Activated naive CD4-positive, alpha-beta T cell treated with anti-CD3 and anti-CD28 coated beads, Interleukin-2, amount 50 U/mL, for 16 hours (primary cell): Measurements from ENCODE around the gene ACSF3.

ENCODE experiments used
- DNase-seq: peaks from one replicate; pipeline ENCODE4 v3.0.0-alpha.2; 2020

Gene ACSF3

DNA sequence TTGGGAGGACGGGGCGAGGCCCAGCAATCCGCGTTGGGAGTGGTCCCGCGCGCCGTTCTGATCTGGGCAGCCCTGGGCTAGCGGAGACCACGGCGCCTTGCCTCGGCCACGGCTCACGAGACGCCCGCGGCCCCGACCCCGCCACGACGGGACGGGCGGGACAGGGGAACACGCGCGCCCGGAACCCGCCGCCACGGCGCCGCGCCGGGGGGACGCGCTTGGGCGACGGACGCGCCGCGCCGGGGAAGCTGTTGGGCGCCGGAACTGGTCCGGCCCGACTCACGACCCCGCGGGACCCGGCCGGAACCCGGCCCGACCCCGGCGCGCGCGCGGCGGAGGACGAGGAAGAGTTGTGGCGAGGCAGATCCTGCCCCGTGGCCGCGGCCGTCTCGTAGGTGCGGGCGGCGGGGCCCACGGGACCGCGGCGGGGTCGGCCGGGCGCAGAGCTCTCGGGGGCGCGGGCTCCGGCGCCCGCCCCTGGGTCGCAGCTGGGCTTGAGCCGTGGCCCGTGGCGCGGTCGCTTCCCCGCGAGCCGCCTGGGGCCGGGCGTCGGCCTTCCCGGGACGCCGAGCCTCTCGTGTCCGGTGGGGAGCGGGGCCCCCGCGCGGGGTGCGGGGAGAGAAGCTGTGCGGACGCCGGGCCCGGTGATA lies at the start of gene ACSF3:
Gene ACSF3 (plus strand): TSS at position 251 of the 650 bp plus-strand sequence. CDS start 6,830 bp downstream, outside the sequence.
- DNase-seq, result peak; percentile 71

DNA sequence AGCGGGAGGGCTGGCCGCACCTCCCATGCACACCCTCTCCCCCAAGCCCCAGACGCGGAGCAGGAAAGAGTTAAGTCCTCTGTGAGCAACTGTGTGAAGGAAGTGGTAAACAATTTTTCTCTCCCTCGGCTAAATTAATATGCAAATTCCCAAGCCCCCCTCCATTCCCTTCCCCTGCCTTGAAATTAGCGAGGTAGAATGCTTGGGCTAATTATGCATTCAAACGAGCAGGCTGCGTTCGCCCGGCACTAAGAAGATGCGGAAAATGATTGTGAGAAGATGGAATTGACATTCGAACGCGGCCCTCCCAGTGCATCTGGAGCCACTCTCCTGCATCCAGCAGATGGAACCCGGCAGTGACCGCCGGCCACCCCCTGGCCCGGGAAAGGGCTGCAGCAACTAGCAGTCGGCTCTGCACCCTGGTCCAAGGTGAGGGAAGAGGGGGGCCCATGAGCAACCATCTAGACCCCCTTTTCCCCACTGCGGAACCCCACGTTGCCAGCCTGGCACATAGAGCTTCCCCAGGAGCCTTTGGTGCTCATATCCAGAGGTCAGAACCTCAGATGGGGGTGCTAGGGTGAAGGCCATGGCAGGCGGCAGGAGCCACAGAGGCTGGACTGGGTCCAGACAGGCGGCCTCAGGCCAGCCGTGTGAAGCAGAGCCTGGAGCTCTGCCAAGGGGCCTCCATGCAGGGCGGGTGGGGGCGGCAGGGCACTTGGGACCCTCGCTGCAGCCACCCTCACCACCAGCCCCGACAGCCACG lies 49.1 kb upstream of the ACSF3 start:
- DNase-seq, result no peak

DNA sequence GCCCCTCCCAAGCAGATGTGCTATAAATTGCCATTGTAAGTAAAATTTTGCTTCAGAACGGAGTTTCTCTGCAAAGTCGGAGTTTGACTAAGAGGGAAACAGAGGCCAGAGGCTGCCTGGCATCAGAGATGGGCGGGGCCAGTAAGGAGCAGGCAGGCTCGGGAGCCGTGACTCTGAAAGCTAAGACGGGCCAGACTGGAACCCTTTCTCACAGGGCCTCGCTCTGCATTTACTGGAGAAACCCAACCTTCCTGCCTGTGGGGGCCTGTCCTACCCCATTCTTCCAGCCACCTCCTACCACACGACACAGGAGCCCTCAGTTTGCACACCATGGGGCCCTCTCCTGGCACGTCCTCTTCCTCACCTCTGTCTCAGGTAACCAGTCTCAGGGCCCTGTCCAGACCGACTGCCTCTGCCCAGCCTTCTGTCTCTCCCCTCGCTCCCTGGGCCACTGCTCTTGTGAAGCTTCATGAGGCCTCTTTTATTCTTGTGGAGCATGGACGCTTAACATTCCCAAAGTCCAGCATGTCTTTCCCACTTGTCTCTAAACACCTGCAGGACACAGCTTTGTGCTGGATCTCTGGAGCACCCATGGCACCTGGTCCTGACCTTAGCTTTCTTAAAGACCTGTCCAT lies 48.4 kb upstream of the ACSF3 start:
- no peak for DNase-seq

DNA sequence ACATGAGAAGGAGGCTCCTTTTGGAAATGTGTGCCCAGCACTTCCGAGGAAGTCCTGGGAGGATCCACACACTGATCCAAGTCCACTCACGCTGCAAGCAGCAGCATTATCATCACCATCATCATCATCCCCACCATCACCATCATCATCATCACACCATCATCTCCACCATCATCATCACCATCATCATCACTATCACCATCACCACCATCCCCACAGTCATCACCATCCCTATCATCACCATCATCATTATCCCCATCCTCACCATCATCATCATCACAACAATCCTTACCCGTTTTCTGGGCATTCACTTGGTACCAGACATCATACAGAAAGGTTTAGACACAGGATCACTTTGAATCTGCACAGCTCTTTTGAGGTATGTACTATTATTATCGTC lies 47.8 kb upstream of the ACSF3 start:
- DNase-seq, result no peak

GRCh38 chr16:89046491-89046890 lies 47.2 kb upstream of the ACSF3 start:
- no peak for DNase-seq

DNA sequence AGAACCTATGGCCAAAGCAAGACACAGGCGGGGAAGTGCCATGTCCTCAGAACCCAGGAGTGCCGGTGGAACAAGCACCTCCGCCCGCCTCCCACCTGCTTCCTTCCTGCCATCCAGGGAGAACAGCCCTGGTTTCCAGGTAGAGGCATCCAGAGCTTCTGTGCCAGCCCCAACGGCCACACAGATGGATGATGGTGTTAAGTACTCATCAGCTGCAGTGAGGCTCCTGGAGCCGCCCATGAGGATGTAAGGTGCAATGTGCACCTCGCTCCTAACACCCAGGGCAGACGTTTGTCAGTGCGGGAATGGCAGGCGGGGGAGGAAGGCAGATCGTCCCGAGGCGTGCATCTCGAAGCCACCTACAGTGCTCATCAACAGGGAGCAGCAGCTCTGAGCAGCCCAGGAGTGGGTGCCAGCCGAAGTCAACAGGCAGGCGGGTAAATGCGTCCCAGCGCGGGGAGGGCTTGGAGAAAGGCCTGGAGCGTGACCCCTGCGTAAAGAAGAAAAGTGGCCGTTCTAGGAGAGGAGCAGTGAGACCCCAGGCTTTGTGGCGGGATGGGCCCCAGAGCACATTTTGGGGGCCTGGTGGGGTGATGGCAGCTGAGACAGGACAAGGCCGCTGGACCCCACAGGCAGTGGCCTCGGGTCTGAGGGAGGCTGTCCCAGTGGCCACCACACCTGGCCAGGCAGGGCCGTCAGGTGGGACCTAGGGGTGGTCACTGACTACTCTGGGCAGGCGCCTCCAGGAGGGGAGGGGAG lies 46.1 kb upstream of the ACSF3 start:
- no peak for DNase-seq

GRCh38 chr16:89048090-89048725 lies 45.4 kb upstream of the ACSF3 start:
- no peak for DNase-seq

DNA sequence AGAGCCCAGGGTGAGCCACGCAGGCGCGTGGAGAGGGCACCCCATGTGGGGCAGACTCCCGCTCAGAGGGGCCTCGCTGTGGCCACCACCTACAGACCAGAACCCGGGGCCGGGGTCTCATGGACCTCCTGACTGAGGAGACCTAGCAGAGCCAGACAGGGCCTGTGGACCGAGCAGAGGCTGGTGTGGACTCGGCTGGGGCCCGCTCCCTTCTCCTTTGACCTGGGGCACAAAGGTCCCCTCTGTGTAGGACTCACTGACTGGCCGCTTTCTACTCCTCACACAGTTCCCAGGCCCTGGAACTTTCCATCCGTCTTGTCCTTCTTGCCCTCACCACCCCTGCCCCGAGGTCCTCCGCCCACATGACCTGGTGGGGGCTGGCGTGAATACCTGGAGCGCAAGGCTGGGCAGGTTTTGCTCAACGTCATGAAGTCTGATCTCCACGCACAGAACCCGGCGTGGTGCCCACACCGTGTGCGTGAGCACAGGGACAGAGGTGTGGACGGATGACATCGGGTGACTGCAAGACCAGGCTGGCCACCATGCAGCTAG lies 44.7 kb upstream of the ACSF3 start:
- no peak for DNase-seq

GRCh38 chr16:89049484-89050118 lies 44.1 kb upstream of the ACSF3 start:
- DNase-seq, result no peak

DNA sequence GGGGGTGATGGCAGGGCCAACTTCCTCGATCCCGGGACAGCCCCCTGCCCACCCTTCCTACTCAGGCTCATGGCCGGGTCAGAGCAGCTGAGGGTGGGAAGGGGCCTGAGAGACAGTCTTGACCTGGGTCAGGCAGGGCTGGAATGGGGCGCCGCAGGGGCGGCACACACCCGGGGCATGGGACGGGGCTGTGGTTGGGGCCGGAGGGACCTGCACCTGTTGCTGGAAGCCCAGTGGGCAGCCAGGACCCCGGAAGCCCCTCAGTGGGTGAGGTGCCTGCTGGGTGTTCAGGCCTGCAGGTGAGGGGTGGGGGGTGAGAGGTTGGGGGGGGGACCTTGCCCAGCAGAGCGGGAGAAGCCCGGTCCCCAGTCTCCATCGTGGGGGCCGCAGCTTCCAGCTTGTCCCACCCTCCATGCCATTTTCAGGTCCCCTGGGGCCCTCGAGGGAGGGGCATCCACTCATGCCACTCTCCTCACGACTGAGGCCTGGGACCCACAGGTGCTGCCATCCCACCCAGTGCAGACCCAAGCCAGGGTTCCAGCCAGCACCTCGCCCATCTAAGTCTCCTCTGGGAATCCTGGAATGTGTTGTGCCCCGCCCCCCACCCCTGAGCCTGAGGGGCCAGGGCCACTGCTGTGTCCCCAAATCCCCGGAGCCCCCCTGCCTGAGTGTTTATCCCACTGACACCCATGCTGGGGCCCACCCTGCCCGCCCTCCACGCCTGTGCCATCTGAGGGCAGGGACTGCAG lies 43.4 kb upstream of the ACSF3 start:
- no peak for DNase-seq

DNA sequence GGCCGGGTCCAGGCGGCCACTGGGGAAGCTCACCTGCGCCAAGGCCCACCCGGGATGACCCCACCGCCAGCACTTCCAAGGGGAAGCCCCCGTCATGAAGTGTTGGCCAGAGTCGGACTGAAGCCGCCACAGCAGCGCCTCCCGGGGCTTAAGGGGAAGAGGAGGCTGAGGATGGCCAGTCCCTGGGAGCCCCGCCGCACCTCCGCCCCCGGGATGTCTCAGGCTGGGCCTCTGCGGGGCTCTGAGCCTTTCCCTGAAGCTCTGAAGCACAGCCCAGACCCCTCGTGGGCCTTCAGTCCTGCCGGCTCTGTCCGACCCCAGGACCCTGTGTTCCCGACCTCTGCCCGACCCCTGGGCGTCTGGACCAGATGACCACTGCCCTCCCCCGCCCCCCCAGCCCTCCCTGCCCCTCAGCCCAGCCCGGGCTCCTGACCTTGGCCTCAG lies 42.8 kb upstream of the ACSF3 start:
- DNase-seq, result no peak

DNA sequence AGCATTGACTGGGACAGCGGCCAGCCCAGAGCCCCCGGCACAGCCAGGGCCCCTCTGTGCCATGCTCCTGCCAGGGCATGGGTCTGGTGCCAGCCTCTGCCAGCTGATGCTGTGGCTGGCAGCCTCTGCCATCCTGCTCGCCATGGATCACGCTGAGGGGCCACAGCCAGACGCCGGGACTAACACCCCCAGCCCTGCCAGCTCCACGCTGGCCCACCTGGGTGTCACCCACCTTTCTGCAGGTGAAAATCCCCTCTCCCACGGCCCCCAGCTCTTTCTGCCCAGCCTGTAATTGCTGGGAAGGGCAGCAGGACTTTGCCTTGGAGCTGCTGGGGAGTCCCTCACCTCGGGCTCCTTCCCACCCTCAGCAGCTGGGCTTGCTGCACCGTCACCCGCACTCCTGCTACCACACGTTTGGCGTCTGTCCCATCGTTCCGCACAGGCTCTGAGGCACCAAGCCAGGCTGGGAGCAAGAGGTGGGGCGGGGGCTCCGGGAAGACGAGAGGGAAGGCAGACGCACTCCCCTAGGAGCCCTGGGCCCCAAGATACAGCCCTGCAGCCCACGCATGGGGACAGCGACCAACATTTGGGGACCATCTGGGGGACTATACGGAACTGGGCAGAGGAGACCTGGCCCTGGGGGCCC lies 42.0 kb upstream of the ACSF3 start:
- DNase-seq, result no peak

- DNase-seq, result no peak
Observed at GRCh38 chr16:89052191-89052889, 41.3 kb upstream of the ACSF3 start.

DNA sequence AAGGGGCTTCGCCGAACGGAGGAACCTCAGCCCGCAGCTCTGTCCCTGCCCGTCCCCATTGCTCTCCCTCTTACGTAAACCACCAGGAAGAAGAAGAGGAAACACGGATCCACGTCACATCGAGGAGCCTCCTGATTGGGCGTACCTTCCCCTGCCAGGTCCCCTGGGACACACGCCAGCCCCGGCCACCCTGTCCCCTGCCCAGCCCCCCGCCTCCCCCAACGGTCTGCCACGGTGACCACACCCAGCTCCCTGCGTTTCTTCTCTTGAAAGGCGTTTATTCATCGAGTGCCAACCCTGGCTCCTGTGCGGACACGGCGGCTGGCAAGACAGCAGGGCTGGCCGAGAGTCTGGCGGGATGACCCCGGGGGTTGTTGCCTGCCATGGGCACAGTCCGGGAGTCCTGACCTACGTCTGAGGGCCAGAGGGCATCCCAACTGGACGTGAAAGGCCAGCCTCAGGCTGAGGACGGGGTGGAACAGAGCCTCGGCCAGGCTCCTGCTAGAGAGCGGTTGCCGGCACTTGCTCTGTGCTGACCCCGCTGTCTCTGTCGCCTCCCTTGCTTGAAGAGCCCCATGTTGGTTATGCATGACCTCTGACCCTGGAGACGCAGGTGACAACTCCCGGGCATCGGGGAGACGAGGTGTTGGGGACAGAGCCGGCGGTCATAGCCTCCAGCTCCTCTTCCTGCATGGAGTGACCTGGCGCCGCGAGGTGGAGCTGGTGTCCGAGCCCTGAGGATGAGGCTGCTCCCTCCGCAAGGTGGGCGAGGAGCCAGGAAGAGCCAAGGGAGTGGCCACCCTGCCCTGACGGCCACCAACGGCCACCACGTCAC lies 40.5 kb upstream of the ACSF3 start:
- DNase-seq, result no peak

- no peak for DNase-seq
Observed at GRCh38 chr16:89053725-89054029, 40.0 kb upstream of the ACSF3 start.

DNA sequence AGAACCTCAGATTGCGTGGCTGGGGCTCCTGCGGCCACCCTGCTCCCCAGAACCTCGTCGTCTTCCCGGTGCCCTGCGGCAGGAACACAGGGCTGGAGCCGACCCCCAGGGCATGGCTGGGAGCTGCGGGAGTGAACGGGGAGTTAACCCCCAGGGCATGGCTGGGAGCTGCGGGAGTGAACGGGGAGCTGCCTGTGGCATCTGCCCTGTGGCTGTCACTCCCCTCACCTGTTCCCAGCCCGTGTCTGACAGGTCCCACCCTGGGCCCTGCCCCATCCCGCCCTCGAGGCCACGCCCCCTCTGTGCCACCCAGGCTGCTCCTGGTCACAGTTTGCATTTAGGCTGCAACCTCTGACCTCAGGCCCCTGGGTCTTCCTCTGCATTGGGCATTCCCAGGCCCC lies 39.4 kb upstream of the ACSF3 start:
- no peak for DNase-seq

- DNase-seq, result no peak
Observed at GRCh38 chr16:89054714-89055113, 38.9 kb upstream of the ACSF3 start.

- no peak for DNase-seq
Observed at GRCh38 chr16:89055313-89055712, 38.3 kb upstream of the ACSF3 start.

- no peak for DNase-seq
Observed at GRCh38 chr16:89055894-89056555, 37.6 kb upstream of the ACSF3 start.
